GM12872 (cell line): ENCODE results near the gene PTPN14.
A peak's percentile ranks its signal among the peaks of the same experiment; 100 is the strongest.

ENCODE experiments used
- CTCF ChIP-seq: IDR thresholded peaks from 3 replicates; pipeline ENCODE4 v1.5.1; 2011; ENCODE audit warnings: low read depth, mild to moderate bottlenecking, low read length, moderate library complexity; ENCODE audit not compliant: insufficient read depth

Gene PTPN14

DNA sequence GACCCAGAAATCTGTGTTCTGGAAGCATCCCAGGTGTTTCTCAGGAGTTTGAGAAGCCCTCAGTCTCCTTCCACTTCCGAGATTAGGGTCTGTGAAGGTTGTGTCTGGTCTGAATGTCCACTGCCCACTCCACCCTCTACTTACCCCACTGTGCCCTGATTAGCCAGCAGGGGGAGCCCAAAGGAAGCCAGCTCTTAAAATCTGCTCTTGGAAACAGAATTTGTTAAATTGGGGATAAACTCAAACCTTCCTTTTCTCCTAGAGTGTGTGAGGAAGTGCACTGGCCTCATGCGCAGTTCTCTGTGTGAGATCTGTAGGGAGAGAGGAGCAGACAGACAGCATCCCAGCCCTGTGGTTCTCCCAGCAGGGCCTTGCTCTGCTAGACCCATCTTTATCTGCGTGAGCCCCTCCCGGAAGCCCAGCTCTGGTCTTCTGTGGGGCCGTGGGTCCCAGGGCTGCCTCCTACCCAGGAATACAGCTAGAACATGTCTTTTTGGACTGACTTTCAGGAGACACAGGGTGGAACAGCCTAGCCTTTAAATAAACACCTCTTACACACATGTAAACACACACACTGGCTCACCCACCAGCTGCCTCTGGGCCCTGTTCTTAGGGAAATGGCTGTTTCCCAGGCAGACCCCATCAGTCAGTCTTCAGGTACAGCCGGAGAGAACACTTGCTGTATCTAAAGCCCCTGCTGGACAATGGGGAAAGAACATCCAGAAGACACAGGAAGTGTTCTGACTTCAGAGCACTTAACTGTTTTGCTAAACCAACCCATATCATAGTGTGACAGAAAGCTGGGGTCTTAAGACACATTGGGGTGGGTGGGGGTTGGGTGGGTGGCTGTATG is 218.2 kb downstream of the PTPN14 start:
- TF ChIP-seq CTCF, result peak; percentile 93

DNA sequence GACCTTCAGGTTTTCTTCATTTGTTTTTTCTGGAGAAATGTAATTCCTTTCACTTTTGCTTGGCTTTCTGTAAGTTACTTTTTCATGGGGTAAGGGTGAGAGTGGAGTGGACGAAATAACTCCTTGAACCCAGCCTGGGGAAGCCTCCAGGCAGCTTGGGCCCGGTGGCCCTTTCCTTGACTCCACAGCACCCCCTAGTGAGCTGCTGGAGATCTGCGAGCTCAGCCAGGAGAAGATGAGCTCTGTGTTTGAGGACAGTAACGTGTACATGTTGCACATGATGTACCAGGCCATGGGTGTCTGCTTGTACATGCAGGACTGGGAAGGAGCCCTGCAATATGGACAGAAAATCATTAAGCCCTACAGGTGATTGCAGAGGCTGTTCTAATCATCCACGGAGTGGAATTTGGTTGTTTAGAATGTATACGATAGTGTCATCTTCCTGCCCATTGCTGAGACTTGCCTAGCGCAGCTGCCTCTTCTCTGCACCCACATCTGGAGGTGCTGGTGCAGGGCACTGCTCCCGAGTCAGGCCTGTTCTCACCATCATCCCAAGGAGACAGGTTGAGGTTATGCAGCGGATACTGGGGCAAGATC is 219.5 kb downstream of the PTPN14 start:
- peak; percentile 92 for TF ChIP-seq CTCF

DNA sequence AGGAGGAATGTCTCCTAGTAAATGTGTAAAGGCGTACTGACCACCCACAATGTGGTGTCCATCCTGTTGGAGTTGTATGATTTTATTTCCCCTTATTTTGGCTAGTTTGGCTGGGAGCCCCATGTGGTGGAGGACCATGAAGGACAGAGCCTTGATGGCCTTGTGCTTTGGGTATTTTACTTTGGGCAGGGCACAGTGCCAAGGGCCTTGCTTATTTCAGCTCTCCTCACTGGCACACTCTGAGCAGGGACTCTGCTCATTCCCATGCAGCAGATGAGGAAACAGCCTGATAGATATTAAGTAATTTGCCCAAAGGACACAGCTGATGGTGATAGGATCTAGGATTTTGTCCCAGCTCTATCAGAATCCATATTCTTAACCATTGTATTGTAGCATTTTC is 220.2 kb downstream of the PTPN14 start:
- no peak for TF ChIP-seq CTCF

- no peak for TF ChIP-seq CTCF
Observed at GRCh38 chr1:214330715-214331114, 220.7 kb downstream of the PTPN14 start.

GRCh38 chr1:214330222-214330621 is 221.2 kb downstream of the PTPN14 start:
- no peak for TF ChIP-seq CTCF

GRCh38 chr1:214329470-214330220 is 221.8 kb downstream of the PTPN14 start:
- no peak for TF ChIP-seq CTCF

DNA sequence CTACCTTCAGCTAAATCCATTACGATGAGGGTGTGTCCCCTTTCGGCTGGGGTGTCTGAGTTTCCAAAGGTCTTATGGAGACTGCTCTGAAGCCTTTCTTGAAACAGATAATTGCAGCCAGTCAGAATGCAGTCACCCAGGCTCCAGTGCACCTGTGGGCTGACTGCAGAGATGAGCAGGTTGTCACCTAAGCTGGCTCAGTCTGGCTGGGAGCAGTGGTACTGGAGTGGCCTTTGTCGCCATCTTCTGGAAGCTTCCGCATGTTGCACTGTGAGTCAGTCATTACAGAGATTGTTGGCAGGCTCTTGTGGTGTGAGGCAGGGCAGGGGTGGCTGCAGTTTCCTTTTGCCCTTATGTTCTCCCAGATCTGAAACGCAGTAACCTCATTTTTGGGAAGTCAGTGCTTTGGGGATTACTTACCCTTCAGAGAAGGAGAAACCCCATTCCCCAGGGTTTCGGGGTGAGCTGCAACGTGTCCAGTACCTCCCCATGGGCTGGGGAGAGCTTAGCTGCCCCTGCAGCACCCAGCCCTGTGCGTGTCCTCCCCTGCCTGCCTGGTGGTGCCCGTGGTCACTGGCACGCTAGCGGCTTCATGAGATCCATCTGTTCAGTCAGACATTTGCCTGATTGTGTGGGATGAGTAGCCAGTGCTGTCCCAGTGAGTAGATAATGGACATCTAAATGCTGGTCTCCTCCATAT is 222.5 kb downstream of the PTPN14 start:
- peak; percentile 97 for TF ChIP-seq CTCF
